Parathyroid adenoma (tissue), 2 donors: ENCODE results near the gene CABLES1.
"Not testable (repeated sequence)": the region's sequence is repeated elsewhere in the genome, so short reads cannot be mapped to it uniquely, and the experiment has no call there.

ENCODE experiments used
- H2AFZ ChIP-seq: fragments of 300-600 bp; sonication (generic); one replicate; pipeline ENCODE4 v1.7.0; 2017; ENCODE audit warnings: antibody characterized with exemption, mild to moderate bottlenecking
- H3K27ac ChIP-seq: fragments of 300-600 bp; sonication (generic); one replicate; pipeline ENCODE4 v1.7.0; 2017
- H3K27me3 ChIP-seq: fragments of 300-600 bp; sonication (generic); one replicate; pipeline ENCODE4 v1.7.0; 2017; ENCODE audit warnings: low read length; ENCODE audit not compliant: control insufficient read depth, insufficient read depth
- H3K36me3 ChIP-seq: fragments of 300-600 bp; sonication (generic); one replicate; pipeline ENCODE4 v1.7.0; 2017; ENCODE audit warnings: low read length; ENCODE audit not compliant: control insufficient read depth, insufficient read depth
- H3K4me1 ChIP-seq: fragments of 300-600 bp; sonication (generic); one replicate; pipeline ENCODE4 v1.7.0; 2017; ENCODE audit warnings: control low read depth
- H3K4me2 ChIP-seq: fragments of 300-600 bp; sonication (generic); one replicate; pipeline ENCODE4 v1.7.0; 2017; ENCODE audit warnings: low read length
- H3K4me3 ChIP-seq: fragments of 300-600 bp; sonication (generic); one replicate; pipeline ENCODE4 v1.7.0; 2017; ENCODE audit warnings: low read depth, low read length
- H3K79me2 ChIP-seq: fragments of 300-600 bp; sonication (generic); one replicate; pipeline ENCODE4 v1.7.0; 2017; ENCODE audit warnings: control low read depth
- H3K9ac ChIP-seq: fragments of 300-600 bp; sonication (generic); one replicate; pipeline ENCODE4 v1.7.0; 2017; ENCODE audit warnings: mild to moderate bottlenecking
- H3K9me3 ChIP-seq: fragments of 300-600 bp; sonication (generic); one replicate; pipeline ENCODE4 v1.7.0; 2017; ENCODE audit warnings: low read length; ENCODE audit not compliant: control insufficient read depth
- CTCF ChIP-seq: fragments of 300-600 bp; sonication (generic); IDR thresholded peaks from one replicate; pipeline ENCODE4 v1.7.0; 2017; ENCODE audit warnings: antibody characterized with exemption, mild to moderate bottlenecking
- donor health status: primary hyperparathyroidism.

CABLES1 gene

GRCh38 chr18:23239885-23240608, 104.8 kb downstream of the CABLES1 start:
- Histone ChIP-seq H3K9ac (no peak overlapping the region), H3K27ac (no peak overlapping the region), H3K36me3 (no peaks in the 10 kb centered on the region), H2AFZ (no peak overlapping the region), H3K4me2 (no peak overlapping the region), H3K4me1 (no peaks in the 10 kb centered on the region), H3K79me2 (no peaks in the 10 kb centered on the region), H3K9me3 (no peaks in the 10 kb centered on the region), H3K4me3 (no peak overlapping the region), H3K27me3 (no peaks in the 10 kb centered on the region)
- TF ChIP-seq CTCF: no peak

GRCh38 chr18:23240609-23240930, 105.3 kb downstream of the CABLES1 start:
- H3K4me1 ChIP-seq: no peaks in the 10 kb centered on the region
- no peaks in the 10 kb centered on the region for H3K27me3 ChIP-seq
- no peaks in the 10 kb centered on the region for H3K9me3 ChIP-seq
- H3K27ac ChIP-seq: no peak overlapping the region
- no peaks in the 10 kb centered on the region for H3K79me2 ChIP-seq
- H3K4me2 ChIP-seq: no peak overlapping the region
- H2AFZ ChIP-seq: no peak overlapping the region
- H3K9ac ChIP-seq: no peak overlapping the region
- TF ChIP-seq CTCF: no peak
- H3K36me3 ChIP-seq: no peaks in the 10 kb centered on the region
- H3K4me3 ChIP-seq: no peak overlapping the region

- H3K27me3 ChIP-seq, H2AFZ ChIP-seq, H3K9me3 ChIP-seq, H3K9ac ChIP-seq, H3K4me3 ChIP-seq, H3K4me1 ChIP-seq, H3K36me3 ChIP-seq, H3K4me2 ChIP-seq, H3K79me2 ChIP-seq, H3K27ac ChIP-seq: not testable (repeated sequence)
Measured at GRCh38 chr18:23241833-23242496, 106.7 kb downstream of the CABLES1 start.

- no peaks in the 10 kb centered on the region for H3K36me3 ChIP-seq
- no peaks in the 10 kb centered on the region for H3K79me2 ChIP-seq
- H3K27me3 ChIP-seq: no peaks in the 10 kb centered on the region
- H3K4me1 ChIP-seq: no peaks in the 10 kb centered on the region
- no peak for TF ChIP-seq CTCF
- no peak overlapping the region for H3K9ac ChIP-seq
- no peak overlapping the region for H3K4me3 ChIP-seq
- no peak overlapping the region for H3K27ac ChIP-seq
- no peaks in the 10 kb centered on the region for H3K9me3 ChIP-seq
- H2AFZ ChIP-seq: no peak overlapping the region
- no peak overlapping the region for H3K4me2 ChIP-seq
Measured at GRCh38 chr18:23243178-23243577, 107.9 kb downstream of the CABLES1 start.

GRCh38 chr18:23243816-23244215, 108.5 kb downstream of the CABLES1 start:
- Histone ChIP-seq H3K9me3 (no peaks in the 10 kb centered on the region), H3K36me3 (no peaks in the 10 kb centered on the region), H3K4me1 (no peaks in the 10 kb centered on the region), H3K4me3 (no peak overlapping the region), H3K9ac (no peak overlapping the region), H3K79me2 (no peaks in the 10 kb centered on the region), H3K27me3 (no peaks in the 10 kb centered on the region), H3K27ac (no peak overlapping the region), H3K4me2 (no peak overlapping the region), H2AFZ (no peak overlapping the region)
- no peak for TF ChIP-seq CTCF
